CD1c-positive myeloid dendritic cell (primary cell): ENCODE data around the gene DCTD.
A peak's percentile ranks its signal among the peaks of the same experiment; 100 is the strongest.
"Not testable (repeated sequence)": the region's sequence is repeated elsewhere in the genome, so short reads cannot be mapped to it uniquely, and the experiment has no call there.

ENCODE experiments used
- DNase-seq: peaks from one replicate; pipeline ENCODE4 v3.0.0-alpha.2; 2016; ENCODE audit errors: extremely low spot score

DCTD gene

DNA sequence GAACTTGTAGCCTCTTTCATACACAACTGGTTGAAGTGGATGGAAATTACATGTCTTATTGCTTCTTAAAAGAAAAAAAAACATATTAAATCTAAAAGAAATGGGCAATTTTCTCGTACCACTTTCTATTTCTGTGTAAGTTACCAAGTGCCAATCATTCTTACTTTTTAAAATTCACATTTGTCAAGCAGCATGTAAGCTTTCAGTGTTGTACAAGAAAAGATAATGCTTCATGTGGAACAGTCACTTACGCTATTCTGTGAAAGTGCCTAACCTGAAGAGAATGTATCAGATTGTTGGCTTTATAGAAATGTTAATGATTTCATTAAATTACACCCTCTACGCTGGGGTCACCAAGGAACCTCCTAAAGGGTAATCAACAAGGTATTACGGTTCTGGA lies 4.4 kb upstream of the DCTD start:
- DNase-seq, result no peak

DNA sequence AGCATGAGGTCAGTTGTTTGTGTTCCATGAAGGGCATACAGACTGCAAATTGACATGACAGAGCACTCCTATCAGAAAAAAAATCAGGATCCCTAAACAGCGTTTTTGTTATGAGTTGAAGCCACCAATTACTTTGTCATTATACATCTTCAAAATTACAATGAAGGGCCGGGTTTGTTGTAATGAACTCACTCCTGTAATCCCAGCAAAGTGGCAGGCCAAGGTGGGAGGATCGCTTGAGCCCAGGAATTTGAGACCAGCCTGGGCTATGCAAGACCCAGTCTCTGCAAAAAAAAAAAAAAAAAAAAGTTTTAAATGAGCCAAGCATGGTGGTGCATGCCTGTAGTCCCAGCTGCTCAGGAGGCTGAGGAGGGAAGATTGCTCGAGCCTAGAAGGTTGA lies 3.5 kb upstream of the DCTD start:
- DNase-seq, result no peak

DNA sequence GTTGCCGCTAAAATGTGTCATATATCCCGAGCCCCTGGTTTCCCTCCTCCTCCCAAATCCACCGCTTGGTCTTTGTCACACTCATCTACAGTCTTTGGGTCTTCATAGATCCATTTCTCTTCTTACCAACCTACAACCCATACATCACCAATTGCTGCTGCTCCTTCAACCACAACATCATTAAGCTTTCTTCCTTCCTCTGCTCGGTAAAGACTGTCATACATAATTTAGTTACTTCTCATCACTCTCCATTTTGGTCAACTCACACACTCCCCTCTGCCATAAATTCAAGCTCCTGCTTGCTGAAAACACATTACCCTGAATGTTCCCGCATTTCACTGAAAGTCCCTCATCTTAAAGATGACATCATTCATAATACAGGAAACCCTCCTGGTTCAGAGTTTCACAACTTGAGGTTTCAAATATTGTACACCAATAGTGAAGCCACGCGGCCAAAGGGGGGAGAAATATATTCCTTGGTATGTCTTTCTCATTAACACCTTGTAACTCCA lies 1.7 kb upstream of the DCTD start:
- DNase-seq, result peak; percentile 31

DNA sequence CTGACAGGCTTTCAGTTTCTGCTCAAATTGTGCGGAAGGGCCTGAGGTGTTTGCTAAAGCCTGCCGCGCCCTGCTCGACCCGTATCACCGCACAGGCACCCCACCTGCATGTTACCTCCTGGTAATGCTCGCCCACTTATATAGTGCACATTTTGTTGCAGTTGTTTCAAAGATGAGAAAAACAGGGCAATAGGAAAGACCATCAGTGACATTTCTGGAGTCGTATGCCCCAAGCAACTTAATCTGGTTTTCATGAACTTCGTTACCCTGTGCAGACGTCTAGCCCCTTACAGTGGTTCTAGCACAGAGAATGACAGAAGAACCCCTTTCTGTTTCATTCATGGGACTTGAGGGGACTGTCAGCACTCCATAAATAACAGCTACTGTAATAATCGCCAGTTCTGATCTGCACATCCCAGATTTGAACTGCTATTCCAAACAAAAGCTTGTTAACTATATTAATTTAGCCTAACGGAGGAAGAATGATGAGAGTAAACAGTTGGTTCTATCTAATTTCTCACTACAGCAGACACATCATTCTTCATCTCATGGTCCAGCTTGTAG lies 940 bp upstream of the DCTD start:
- no peak for DNase-seq

DNA sequence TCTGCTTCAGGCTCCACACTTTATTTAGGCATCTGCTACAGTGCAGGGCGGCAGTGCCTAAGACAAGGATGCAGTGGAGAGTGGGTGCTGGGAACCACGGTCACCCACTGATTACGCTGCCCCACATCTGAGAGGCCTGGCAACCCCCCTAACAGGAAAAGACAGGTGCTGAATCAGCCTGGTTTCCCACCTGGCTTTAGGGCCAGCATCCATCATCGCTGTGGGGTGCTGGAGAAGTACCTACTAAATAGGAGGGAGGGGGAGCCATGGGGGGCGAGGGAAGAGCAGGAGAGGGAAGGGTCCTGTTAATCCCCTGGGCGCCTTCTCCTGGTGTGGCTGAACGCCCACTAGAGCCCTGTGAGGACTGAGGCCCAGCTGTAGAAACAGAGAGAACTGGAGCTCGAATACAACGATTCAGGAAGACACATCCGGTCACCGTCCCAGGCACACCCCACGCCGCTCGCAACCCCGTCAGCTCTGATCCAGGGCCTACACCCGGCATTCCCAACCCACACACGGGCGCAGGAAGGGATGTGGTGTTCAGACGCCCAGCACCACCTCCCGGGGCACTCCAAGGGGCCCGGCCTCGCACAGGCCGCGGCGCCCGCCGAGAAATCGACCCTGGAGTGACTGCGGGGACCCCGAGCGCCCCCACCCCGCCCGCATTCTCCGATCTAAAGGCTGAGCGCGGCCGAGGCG lies 554 bp downstream of the DCTD start:
- peak; percentile 46 for DNase-seq

DNA sequence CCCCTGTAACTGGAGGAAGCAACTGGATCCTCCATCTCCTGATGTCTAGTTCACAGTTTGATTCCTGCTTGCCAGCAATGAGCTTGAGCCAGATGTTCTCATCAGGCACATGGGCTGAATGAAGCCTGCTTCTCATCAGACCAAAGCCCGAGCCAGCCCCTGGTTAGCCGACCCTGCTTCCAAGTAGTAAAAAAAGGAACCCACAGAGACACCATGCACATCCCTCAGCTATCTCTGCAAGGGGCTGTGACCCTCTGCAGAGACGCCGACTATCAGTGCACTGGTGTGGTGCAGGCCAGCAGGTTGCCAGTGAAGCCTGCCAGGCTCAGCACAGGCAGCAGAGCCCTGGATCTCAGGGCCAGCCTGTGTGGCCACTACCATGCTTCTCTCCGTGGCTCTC lies 2.8 kb downstream of the DCTD start:
- DNase-seq, result no peak

DNA sequence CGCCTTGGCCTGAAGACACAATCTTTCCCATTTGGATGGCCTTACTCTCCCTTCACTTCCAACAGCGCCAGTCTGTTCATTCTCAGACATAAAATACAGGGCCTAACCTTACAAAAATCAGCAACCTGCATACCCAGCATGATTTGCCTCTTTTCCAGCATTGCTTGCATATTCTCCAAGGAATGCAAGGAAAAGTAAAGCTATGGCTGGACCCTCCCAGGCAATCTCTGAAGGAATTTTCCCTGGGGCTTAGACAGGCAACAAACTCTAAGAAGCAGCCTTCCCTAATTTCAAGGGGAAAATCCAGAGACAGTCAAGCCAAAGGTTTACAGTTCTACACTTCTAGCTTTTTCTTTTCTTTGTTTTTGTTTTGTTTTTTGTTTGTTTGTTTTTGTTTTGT lies 3.6 kb downstream of the DCTD start:
- DNase-seq, result no peak

DNA sequence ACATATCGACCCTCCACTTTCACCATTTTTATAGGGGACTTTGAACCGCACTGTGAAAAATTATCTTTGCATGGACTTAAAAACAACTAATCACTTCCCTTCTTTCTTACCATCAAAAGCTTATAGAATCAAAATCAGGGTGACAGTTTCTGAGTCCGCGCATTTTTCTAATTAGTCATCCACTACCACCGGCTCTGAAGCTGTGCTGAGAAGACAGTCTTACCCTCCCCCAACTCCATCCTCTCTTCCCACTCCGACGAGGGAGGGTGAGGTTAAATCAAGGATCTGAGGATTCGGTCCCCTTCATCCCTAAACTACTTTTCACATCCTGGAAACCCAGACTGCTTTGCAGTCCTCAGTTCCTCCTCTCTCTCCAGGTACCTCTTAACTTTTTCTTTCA lies 4.2 kb downstream of the DCTD start:
- no peak for DNase-seq

DNA sequence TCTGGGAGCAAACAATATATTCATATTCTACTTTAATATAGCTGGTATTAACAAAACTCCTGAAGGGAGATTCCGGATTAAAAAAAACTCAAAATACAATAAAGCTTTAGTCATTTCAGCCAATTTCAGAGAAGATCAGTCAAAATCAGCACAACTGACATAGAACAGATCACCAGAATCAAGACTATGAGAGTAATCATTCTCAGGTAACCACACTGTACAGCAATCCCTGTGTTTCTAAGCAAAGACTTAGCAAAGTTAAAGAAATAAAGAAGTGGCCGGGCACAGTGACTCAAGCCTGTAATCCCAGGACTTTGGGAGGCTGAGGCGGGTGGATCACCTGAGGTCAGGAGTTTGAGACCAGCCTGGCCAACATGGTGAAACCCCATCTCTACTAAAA lies 9.1 kb downstream of the DCTD start:
- DNase-seq, result no peak

DNA sequence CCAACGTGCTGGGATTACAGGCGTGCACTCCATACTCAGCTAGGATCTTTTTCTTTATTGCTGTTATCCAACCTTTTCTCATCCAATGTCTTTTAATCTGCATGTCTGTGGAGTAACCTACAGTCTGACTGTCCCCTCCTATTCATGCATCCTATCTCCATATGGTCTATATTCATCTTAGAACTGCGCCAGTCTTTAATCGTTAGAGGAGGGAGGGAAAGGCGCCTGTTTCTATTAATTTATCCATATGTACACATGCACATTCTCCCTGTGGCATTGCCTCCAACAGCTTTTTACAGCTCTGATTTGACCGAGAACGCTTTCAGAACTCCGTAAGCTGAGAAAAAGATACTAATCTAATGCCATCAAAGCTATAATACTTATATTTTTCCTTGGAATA lies 9.8 kb downstream of the DCTD start:
- DNase-seq, result no peak

DNA sequence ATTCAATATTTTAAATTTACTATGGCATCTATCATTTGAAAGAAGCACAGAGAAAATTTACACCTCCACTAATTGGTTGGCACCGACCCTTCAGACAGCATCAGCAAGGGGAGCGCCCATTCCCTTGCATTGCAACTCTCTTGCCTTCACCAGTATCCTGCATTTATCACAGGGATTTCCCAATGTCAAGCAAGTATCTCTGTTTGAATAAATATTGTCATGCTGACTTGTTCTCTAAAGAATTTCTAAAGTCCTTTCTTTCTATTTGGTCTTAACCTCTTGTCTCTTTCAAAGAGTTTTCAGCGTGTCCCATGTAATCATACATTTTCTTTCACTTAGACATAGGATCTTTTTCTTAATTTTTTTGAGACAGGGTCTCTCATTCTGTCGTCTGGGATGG lies 10.4 kb downstream of the DCTD start:
- DNase-seq, result no peak

DNA sequence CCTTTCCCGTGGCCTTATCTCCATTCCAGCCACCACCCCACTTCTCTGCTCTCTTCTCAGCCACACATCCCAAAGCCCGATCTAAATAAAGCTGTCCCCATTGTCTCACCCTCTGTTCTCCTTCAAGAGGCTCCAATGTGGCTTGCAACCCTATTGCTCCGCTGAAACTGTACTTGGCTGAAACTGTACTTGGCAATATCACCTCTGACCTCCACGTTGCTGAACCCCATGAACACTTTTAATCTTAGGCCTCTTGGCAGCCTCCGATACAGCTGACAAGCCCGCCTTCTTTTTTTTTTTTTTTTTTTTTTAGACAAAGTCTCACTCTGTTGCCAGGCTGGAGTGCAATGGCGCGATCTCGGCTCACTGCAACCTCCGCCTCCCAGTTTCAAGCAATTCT lies 12.1 kb downstream of the DCTD start:
- no peak for DNase-seq

DNA sequence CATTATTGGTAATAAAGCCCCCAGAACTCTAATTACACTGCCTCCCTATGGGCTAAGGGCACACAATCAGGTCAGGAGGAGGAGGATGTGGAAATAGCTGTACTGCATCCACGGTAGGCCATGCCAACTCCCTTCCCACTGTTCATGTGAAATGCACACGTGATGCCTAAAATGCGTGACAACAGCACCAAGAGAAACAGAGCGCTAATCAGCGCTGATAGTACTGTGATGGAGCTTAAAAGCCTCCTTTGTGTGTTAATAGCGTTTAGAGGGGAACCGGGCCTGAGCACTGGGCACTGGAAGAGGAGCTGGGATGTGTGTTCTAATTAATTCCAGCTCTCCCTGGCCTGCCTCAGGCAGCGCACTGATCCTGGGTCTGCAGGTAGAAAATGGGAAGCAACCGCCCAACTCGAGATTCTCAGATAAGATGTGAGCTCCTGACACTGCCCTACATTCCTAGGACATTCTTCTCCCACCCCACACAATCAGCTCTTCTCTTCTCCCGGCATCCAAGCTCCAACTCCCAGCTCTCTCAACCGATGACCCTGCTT lies 12.9 kb downstream of the DCTD start:
- DNase-seq, result no peak

DNA sequence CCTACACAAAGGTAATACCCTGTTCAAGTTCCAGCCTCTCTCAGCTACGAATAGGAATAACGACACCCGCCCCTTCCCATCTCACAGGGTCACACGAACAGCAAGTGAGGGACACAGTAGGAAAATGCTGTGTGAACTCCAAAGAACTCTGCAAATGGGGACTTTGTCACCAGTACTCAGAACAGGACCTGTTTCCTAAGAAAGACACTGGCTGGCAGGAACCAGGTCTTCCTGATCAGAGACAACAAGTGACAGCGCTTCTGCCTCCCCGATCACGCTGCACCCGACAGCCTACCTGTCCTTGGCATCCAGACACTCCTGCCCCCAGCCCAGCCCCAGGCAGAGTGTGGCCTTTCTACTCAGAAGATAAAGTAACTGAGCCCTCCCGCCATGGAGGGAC lies 14.2 kb downstream of the DCTD start:
- DNase-seq, result no peak

DNA sequence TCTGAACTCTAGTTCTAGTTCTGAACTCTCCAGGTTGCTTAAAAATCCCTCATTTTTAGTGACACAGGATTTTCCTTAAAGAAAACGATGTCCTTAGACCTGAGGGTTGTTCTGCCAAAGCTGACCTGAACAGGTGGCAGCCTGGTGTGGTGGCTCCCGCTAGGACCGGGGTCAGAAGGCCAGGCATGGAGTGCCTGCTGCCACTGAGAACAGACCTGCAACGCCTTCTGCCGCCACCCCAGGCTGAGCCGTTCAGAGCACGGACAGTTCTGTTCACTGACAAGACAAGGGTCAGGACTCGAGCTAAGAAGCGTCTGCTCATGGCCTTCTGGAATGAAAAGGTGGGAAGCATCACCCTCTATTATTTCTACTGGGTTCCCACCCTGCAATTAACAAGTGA lies 15.8 kb downstream of the DCTD start:
- DNase-seq, result no peak

DNA sequence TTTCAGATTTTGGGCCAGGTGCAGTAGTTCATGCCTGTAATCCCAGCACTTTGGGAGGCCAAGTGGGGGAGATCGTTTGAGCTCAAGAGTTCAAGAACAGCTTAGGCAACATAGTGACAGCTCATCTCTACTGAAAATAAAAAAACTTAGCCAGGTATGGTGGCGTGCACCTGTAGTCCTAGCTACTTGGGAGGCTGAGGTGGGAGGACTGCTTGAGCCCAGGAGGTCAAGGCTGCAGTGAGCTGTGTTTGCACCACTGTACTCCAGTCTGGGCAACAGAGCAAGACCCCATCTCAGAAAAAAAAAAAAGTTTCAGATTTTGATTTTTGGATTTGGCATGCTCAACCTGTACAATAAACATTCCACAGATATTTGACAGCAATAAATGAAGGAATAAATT lies 17.2 kb downstream of the DCTD start:
- not testable (repeated sequence) for DNase-seq

DNA sequence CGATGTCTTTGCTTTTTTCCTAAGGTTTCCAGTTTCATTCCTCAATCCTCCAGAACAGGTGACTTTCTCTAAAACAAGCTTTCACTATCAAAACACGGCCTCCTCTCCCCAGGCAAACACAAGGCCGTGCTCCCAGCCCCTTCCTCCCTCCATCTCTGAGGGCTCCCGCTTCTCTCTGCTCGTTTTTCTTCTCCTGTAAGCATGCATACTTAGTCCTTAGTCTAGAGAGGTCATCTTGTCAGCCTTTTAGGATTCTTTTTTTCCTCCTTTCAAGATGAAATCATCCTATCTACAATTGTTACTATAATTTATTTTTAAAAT lies 18.7 kb downstream of the DCTD start:
- no peak for DNase-seq

DNA sequence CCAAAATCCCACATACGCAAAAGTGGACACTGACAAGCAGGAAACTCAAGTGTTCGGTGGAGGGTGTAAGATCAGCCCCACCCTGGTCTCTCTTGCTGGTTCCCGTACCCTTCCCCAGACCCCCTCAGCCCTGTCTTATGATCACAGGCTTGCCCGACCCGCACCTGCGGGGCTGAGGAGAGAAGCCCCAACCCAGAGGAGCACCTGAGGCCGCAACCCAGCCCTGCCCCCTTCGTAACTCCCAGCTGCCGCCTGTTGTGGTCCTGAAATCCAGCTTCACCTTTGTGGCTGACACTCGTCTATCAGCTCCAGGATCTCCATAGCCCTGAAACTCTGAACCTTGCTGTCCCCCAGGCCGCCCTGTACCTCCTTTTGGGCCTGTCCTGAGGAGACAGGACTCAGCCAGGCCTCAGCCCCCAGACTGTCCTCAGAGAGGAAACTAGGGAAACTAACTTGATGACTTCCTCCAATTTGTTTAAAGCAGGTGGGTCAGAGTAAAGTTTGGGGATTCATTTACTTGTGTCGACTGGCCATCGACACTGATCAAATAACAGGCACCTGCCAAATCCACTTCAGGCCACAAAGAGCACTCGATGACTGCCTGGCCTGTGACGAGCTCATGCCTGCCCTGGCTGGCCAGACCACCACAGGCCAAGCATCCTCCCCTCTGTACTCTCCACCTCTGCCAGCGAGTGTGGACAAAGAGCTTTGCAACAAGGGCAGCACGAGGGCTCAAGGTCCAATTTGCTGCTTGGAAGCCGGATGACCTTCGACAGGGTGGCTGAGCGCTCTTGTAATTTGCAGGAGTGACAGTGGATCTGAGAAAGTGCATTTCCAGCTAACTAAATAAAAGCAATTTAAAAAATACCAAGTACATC lies 19.3 kb downstream of the DCTD start:
- no peak for DNase-seq

DNA sequence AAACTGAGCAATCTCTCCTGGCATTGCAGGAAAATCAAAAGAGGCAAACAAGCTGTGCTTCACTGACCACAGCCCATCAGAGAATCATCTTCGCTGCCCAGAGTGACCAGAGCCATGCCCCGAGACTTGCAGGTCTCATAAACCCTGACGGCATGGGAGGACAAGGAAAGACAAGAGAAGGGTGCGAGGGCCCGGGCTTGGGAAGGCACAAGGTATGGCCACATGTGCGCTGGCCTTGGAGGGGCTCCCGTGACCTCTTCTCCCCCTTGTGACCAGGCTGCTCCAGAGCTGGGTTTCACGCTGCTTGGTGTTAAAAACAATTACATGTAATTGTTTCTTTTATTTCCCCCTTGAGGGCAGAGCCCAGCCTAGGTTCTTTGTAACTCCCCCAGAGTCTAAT lies 20.8 kb downstream of the DCTD start:
- no peak for DNase-seq

DNA sequence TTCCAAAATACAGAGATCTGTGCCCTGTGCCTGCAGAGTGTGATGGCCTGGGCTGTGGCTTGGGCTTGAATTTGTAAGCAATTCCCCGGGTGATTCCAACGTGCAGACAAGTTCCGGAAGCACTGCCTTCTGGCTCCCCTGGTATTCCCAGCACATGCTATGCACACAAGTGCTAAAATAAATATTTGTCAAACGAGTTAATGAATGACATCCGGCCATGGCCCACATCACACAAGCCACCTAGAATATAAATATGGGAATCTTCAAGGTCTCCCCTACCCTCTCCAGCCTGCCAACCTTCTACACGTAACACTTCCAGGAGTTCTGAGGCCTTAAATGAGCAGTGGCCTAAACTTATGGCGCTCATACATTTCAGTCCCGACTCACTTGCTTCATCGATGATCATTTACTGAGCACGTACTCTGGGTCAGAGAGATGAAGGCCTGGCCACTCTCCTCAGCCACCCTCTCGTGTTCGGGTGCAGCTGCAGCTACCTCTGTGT lies 21.3 kb downstream of the DCTD start:
- DNase-seq, result no peak

DNA sequence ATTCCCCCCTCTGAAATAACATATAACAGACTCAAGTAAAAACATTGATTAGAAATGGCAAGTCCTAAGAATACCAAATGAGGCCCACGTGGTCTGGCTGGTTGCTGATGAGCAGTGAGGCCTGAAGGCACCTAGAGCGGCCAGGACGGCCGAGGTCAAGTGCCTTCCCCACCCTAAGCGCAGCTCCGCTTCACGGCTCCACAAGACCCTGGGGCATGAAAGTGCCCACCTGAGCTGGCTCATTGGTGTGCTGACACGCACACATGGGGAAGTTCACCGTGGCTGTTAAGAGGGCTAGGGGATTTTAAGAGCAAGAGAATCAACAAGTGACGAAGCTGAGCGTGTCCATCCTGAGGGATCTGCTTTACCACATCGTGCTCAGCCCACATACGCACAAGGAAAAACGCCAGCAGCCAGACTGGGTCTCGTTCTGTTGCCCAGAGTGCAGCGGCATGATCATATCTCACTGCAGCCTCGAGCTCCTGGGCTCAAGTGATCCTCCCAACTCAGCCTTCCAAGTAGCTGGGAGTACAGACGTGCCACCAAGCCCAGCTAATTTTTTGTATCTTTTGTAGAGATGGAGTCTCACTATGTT lies 22.4 kb downstream of the DCTD start:
- DNase-seq, result no peak

DNA sequence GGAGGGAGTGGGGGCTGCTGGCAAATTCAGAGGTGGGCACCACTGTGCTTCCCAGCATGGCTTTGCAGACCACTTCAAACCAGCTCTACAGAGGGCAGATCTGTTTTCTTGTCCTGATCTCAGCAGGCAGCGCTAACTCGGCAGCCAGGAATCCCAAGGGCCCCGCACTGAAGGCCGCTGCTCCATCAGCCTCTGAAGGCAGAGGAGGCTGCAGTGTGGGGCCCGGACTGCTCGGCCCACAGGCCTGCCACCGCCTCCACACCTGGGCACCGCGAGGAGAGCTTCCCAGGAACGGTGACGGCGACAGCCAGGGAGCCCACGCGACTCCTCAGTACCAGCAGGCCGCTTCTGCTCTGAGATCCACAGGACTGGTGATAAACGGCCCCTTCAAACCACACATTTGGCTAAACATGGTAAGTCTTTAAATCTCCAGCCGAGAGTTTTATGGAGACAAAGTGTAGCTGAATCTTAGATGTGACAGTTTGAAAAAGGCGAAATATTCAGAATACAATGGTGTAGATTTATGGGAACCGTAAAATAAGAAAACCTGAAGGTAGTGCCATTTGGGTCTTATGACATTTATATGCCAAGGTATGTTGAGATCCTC lies 23.6 kb downstream of the DCTD start:
- DNase-seq, result no peak
